GM06990 (cell line): ENCODE measurements around the gene BLZF1.

Experiments used
- DNase-seq: peaks from one replicate; pipeline ENCODE4 v3.0.0-alpha.2; 2011; ENCODE audit not compliant: insufficient read length; ENCODE audit errors: extremely low read depth
- H3K27me3 ChIP-seq: replicated peaks from 2 replicates; pipeline ENCODE4 v1.6.0; 2011; ENCODE audit warnings: low read length; ENCODE audit not compliant: control insufficient read depth, insufficient read depth
- H3K36me3 ChIP-seq: 2 replicates; pipeline ENCODE4 v1.5.1; 2011; ENCODE audit warnings: low read length; ENCODE audit not compliant: control insufficient read depth, insufficient read depth
- H3K4me3 ChIP-seq: replicated peaks from 2 replicates; pipeline ENCODE4 v1.5.1; 2011; ENCODE audit warnings: low read depth, mild to moderate bottlenecking, control low read depth, low read length
- CTCF ChIP-seq: IDR thresholded peaks from 2 replicates; pipeline ENCODE4 v1.5.1; 2011; ENCODE audit warnings: low read length, control low read depth, mild to moderate bottlenecking, inconsistent platforms; ENCODE audit not compliant: insufficient read depth, poor library complexity, severe bottlenecking

Gene BLZF1

GRCh38 chr1:169364948-169365347 lies 3.0 kb upstream of the BLZF1 start:
- H3K36me3 ChIP-seq = no peaks in the 10 kb centered on the region
- TF ChIP-seq CTCF = no peak
- H3K4me3 ChIP-seq = no peak overlapping the region
- H3K27me3 ChIP-seq = no peaks in the 10 kb centered on the region
- no peak for DNase-seq

GRCh38 chr1:169367096-169367685 lies 804 bp upstream of the BLZF1 start:
- Histone ChIP-seq H3K4me3 (peak overlapping the region; percentile 79), H3K27me3 (no peaks in the 10 kb centered on the region), H3K36me3 (no peaks in the 10 kb centered on the region)
- no peak for DNase-seq
- TF ChIP-seq CTCF = no peak

GRCh38 chr1:169368406-169368769 lies 393 bp downstream of the BLZF1 start:
- H3K4me3 ChIP-seq = peak overlapping the region; percentile 79
- TF ChIP-seq CTCF = no peak
- peak; percentile 18 for DNase-seq
- no peaks in the 10 kb centered on the region; the same call in 1 of the 2 replicates for H3K36me3 ChIP-seq
- H3K27me3 ChIP-seq = no peaks in the 10 kb centered on the region

GRCh38 chr1:169371404-169371803 lies 3.4 kb downstream of the BLZF1 start:
- no peak for TF ChIP-seq CTCF
- Histone ChIP-seq H3K27me3 (no peaks in the 10 kb centered on the region), H3K4me3 (no peak overlapping the region), H3K36me3 (peaks cover 1% of the 10 kb centered on the region)
- no peak for DNase-seq

GRCh38 chr1:169381162-169381561 lies 13.2 kb downstream of the BLZF1 start:
- TF ChIP-seq CTCF = no peak
- H3K27me3 ChIP-seq = no peaks in the 10 kb centered on the region
- no peak overlapping the region for H3K4me3 ChIP-seq
- H3K36me3 ChIP-seq = peaks cover 4% of the 10 kb centered on the region
- no peak for DNase-seq

- Histone ChIP-seq H3K27me3 (no peaks in the 10 kb centered on the region), H3K4me3 (no peak overlapping the region), H3K36me3 (peaks cover 3% of the 10 kb centered on the region)
- DNase-seq = no peak
- TF ChIP-seq CTCF = no peak
Observed at GRCh38 chr1:169383449-169383848, 15.5 kb downstream of the BLZF1 start.
